ENCODE results near the gene TLR3. TPM values are rescaled to one million over a fixed set of nuclear protein-coding genes. Genes with fewer than 3 reads are reported as not detected.

Gene TLR3
- total RNA-seq, 1 experiment from 2014 or later: 0.57 TPM

GRCh38 chr4:186020793-186021407 is 48.1 kb upstream of the TLR3 start:
- DNase-seq: no peak
- Histone ChIP-seq H3K36me3 (ENCODE audit: control insufficient read depth, insufficient read depth, low read length) (no peaks in the 10 kb centered on the region), H3K27me3 (replicated peaks; ENCODE audit: control insufficient read depth, insufficient read depth, low read length) (no peaks in the 10 kb centered on the region), H3K4me1 (no peaks in the 10 kb centered on the region), H3K9me3 (no peaks in the 10 kb centered on the region), H3K4me3 (ENCODE audit: low read depth, low read length) (no peak overlapping the region)
- H3K27ac Mint-ChIP-seq (ENCODE audit: unreplicated experiment): no peak overlapping the region
- intact Hi-C loops (cut with micrococcal nuclease; ENCODE audit: unreplicated experiment): loop anchor here (1.0 to 10.0 kb wide), 3 partner anchors 126 to 380 kb away; no protein-coding TSS in a partner anchor
- no peaks in the 10 kb centered on the region for H3K27me3 Mint-ChIP-seq (ENCODE audit: insufficient read depth, unreplicated experiment)
- CTCF ChIA-PET: interaction anchor here (1.0 to 1.7 kb wide), 10 partner anchors 11 to 423 kb away, joined by 3 to 22 read pairs (median 5); no protein-coding TSS in a partner anchor
- no peak overlapping the region for H3K4me3 Mint-ChIP-seq (ENCODE audit: unreplicated experiment)
- TF ChIP-seq CTCF (IDR thresholded peaks at IDR 0.05; ENCODE audit: insufficient read depth in 1 of 2, low read depth in 1 of 2, low read length in 1 of 2, severe bottlenecking in 1 of 2, unreplicated experiment in 1 of 2): no peak
- no peaks in the 10 kb centered on the region for H3K36me3 Mint-ChIP-seq (ENCODE audit: insufficient read depth, unreplicated experiment)
- POLR2A ChIA-PET: no interaction called here
- BruUV-seq (replicated peaks): no TSS peak
- H3K4me1 Mint-ChIP-seq (ENCODE audit: low read depth, unreplicated experiment): peaks cover 6% of the 10 kb centered on the region
- H3K9me3 Mint-ChIP-seq (ENCODE audit: unreplicated experiment): no peaks in the 10 kb centered on the region

GRCh38 chr4:186021461-186022167 is 47.3 kb upstream of the TLR3 start:
- H3K27me3 Mint-ChIP-seq (ENCODE audit: insufficient read depth, unreplicated experiment): no peaks in the 10 kb centered on the region
- BruUV-seq (replicated peaks): no TSS peak
- no peaks in the 10 kb centered on the region for H3K9me3 Mint-ChIP-seq (ENCODE audit: unreplicated experiment)
- peaks cover 6% of the 10 kb centered on the region for H3K4me1 Mint-ChIP-seq (ENCODE audit: low read depth, unreplicated experiment)
- DNase-seq: peak in 1 of 2 experiments; percentile 23
- no peak overlapping the region for H3K27ac Mint-ChIP-seq (ENCODE audit: unreplicated experiment)
- intact Hi-C loops (cut with micrococcal nuclease; ENCODE audit: unreplicated experiment): loop anchor here (1.0 to 10.0 kb wide), 3 partner anchors 127 to 380 kb away; no protein-coding TSS in a partner anchor
- no peaks in the 10 kb centered on the region for H3K36me3 Mint-ChIP-seq (ENCODE audit: insufficient read depth, unreplicated experiment)
- H3K4me3 Mint-ChIP-seq (ENCODE audit: unreplicated experiment): no peak overlapping the region
- Histone ChIP-seq H3K27me3 (replicated peaks; ENCODE audit: control insufficient read depth, insufficient read depth, low read length) (no peaks in the 10 kb centered on the region), H3K36me3 (ENCODE audit: control insufficient read depth, insufficient read depth, low read length) (no peaks in the 10 kb centered on the region), H3K4me3 (ENCODE audit: low read depth, low read length) (no peak overlapping the region), H3K4me1 (no peaks in the 10 kb centered on the region), H3K9me3 (no peaks in the 10 kb centered on the region)
- CTCF ChIA-PET: interaction anchor here (0.6 to 1.7 kb wide), 14 partner anchors 9 to 424 kb away, joined by 3 to 22 read pairs (median 5); partner anchors contain the start of gene SORBS2
- POLR2A ChIA-PET: no interaction called here
- TF ChIP-seq CTCF (IDR thresholded peaks at IDR 0.05; ENCODE audit: insufficient read depth in 1 of 2, low read depth in 1 of 2, low read length in 1 of 2, severe bottlenecking in 1 of 2, unreplicated experiment in 1 of 2): peak; percentile 74 to 75

- DNase-seq: no peak
- H3K4me1 Mint-ChIP-seq (ENCODE audit: low read depth, unreplicated experiment): peaks cover 6% of the 10 kb centered on the region
- no peaks in the 10 kb centered on the region for H3K27me3 ChIP-seq (replicated peaks; ENCODE audit: control insufficient read depth, insufficient read depth, low read length)
- TF ChIP-seq CTCF (IDR thresholded peaks at IDR 0.05; ENCODE audit: insufficient read depth in 1 of 2, low read depth in 1 of 2, low read length in 1 of 2, severe bottlenecking in 1 of 2, unreplicated experiment in 1 of 2): no peak
- ChIA-PET POLR2A (no interaction called here), CTCF (no interaction called here)
- no peaks in the 10 kb centered on the region for H3K36me3 Mint-ChIP-seq (ENCODE audit: insufficient read depth, unreplicated experiment)
- no peaks in the 10 kb centered on the region for H3K36me3 ChIP-seq (ENCODE audit: control insufficient read depth, insufficient read depth, low read length)
- 0 out of 2 replicates have a peak, but pooled peaks cover 2% of the 10 kb centered on the region for H3K9me3 ChIP-seq
- H3K27ac Mint-ChIP-seq (ENCODE audit: unreplicated experiment): no peak overlapping the region
- H3K4me1 ChIP-seq: no peaks in the 10 kb centered on the region
- H3K4me3 Mint-ChIP-seq (ENCODE audit: unreplicated experiment): no peak overlapping the region
- H3K9me3 Mint-ChIP-seq (ENCODE audit: unreplicated experiment): peaks cover 5% of the 10 kb centered on the region
- no TSS peak for BruUV-seq (replicated peaks)
- intact Hi-C loops (cut with micrococcal nuclease; ENCODE audit: unreplicated experiment): loop anchor here (10.0 kb wide), 1 partner anchor 129 kb away; no protein-coding TSS in a partner anchor
- H3K4me3 ChIP-seq (ENCODE audit: low read depth, low read length): no peak overlapping the region
- H3K27me3 Mint-ChIP-seq (ENCODE audit: insufficient read depth, unreplicated experiment): no peaks in the 10 kb centered on the region
Observed at GRCh38 chr4:186023975-186024374, 45.0 kb upstream of the TLR3 start.

Data from Caco-2 (cell line).